Psoas muscle (tissue), 8 donors: Measurements from ENCODE around the gene TMEM185B. TPM values are rescaled to one million over a fixed set of nuclear protein-coding genes. Genes with fewer than 3 reads are reported as not detected.
A peak's percentile ranks its signal among the peaks of the same experiment; 100 is the strongest.

Experiments used
- ATAC-seq, 4 donors: fragments of 200-7000 bp; cut with Tn5 transposase; one replicate each; pipeline ENCODE4 v1.9.1; 2020; ENCODE audit warnings: moderate library complexity in 3 of 4, mild to moderate bottlenecking in 2 of 4
- DNase-seq, 2 donors: peaks; one replicate each; pipeline ENCODE4 v3.0.0-alpha.2; 2020
- H3K27ac ChIP-seq: fragments of 200-600 bp; one replicate; pipeline ENCODE4 v1.8.0; 2022
- H3K27me3 ChIP-seq, 3 donors: fragments of 200-600 bp in 1 of 3; one replicate each; pipeline versions ENCODE4 v1.6.1 to v1.8.0; 2013 to 2022; ENCODE audit warnings: low read length in 2 of 3, mild to moderate bottlenecking in 2 of 3, moderate library complexity in 1 of 3; ENCODE audit not compliant: insufficient read depth in 3 of 3
- H3K36me3 ChIP-seq, 2 donors: fragments of 200-600 bp in 1 of 2; one replicate each; pipeline versions ENCODE4 v1.6.1 to v1.8.0; 2013 to 2022; ENCODE audit warnings: low read depth in 1 of 2, mild to moderate bottlenecking in 1 of 2, moderate library complexity in 1 of 2; ENCODE audit not compliant: insufficient read depth in 1 of 2
- H3K4me1 ChIP-seq: fragments of 200-600 bp; one replicate; pipeline ENCODE4 v1.8.0; 2022
- H3K4me3 ChIP-seq: fragments of 200-600 bp; one replicate; pipeline ENCODE4 v1.8.0; 2022; ENCODE audit warnings: mild to moderate bottlenecking
- H3K9me3 ChIP-seq: fragments of 200-600 bp; one replicate; pipeline ENCODE4 v1.8.0; 2022
- CTCF ChIP-seq: fragments of 200-600 bp; IDR thresholded peaks from one replicate; pipeline ENCODE4 v1.8.0; 2022; ENCODE audit warnings: antibody characterized with exemption
- WGBS, 3 donors: extraction: QIAGEN DNeasy Blood & Tissue Kit; methylation state at CpG; one replicate each; pipeline versions ENCODE4 v1.1.6 to v1.1.7; 2013; 5-methylcytosine and 5-hydroxymethylcytosine counted together
- intact Hi-C, 2 donors: fragments of 100-400 bp; cut with DNase I; formaldehyde crosslinking; loops; one replicate each; pipeline versions ENCODE4 v1.11.0 to v1.14.2; 2022
- polyA plus RNA-seq, 3 donors: library from polyadenylated mRNA; stranded (reverse); fragments of 200-250 nt; gene quantifications; one replicate each; pipeline ENCODE4 v1.2.3, GENCODE V29; 2013
- total RNA-seq, 4 donors: library from RNA; stranded (reverse); fragmentation: NEBNext Ultra II Directional in 2 of 4; extraction: Animal tissue kit (Norgen Biotek cat#: 25700) in 2 of 4; gene quantifications; one replicate each; pipeline versions ENCODE4 v1.2.1 to v1.2.4, GENCODE V29; 2021 to 2023
- donor health status: healthy with polysubstance abuse.
- donor health status: DM: no; HTN: no; CAD: no; lungs with moderate emphysema.
- donor health status: Bipolar disorder and iron deficiency.
- donor health status: healthy.
- donor health status: DM: yes; HTN: yes; CAD: no.
- donor health status: DM: no; HTN: no; CAD: no.
- donor health status: DM: no; HTN: no; CAD: no.
- donor health status: DM: yes; HTN: yes; CAD: no.

Gene TMEM185B
- total and polyA plus RNA-seq, 7 donors, result 10.4 to 28.1 (median 15.3) TPM

DNA sequence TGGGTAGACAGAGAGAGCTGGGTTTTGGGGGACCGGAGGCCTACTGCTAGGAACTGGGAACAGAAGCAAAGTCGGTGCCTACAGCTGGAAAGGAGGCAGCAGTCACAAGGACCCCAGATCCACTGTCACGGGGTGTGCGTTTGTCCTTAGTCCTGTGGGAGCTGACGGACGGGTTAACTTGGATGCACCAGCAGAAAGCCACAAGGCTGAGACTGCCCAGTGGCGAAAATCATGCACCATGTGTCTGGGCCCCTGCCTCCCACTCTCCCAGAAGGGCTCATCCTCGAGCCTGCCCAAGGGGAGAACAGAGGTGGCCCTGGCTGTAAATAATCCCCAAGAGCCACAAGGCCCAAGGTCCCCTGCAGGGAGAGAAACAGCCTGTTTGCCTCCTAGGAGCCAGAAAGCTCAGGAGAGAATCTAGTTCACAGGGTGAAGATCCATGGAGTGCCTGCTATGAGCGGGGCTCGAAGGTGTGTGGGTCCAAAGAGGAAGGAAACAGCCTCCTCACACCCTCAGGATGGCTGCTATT lies 17.8 kb upstream of the TMEM185B start:
- intact Hi-C loops, result no loop called here
- WGBS, 3 donors, result 79 to 85% (median 80%) methylated on average over 10 of the region's 10 CpGs
- DNase-seq (no peak), ATAC-seq (no peak)
- Histone ChIP-seq H3K27ac (peak overlapping the region; percentile 4), H3K27me3 (peaks cover 0 to 2% (median 0%) of the 10 kb centered on the region in 3 donors), H3K4me3 (no peak overlapping the region), H3K4me1 (peaks cover 11% of the 10 kb centered on the region), H3K9me3 (no peaks in the 10 kb centered on the region), H3K36me3 (no peaks in the 10 kb centered on the region)
- no peak for TF ChIP-seq CTCF

GRCh38 chr2:120239488-120240287 lies 16.5 kb upstream of the TMEM185B start:
- DNase-seq (peak in 1 of 2 donors; percentile 52), ATAC-seq (peak; percentile 35 to 67 (median 42))
- Histone ChIP-seq H3K27ac (no peak overlapping the region), H3K36me3 (no peaks in the 10 kb centered on the region), H3K4me1 (no peaks in the 10 kb centered on the region), H3K9me3 (no peaks in the 10 kb centered on the region), H3K27me3 (peaks cover 0 to 2% (median 0%) of the 10 kb centered on the region in 3 donors), H3K4me3 (no peak overlapping the region)
- 38 to 41% (median 41%) methylated on average over 22 of the region's 22 CpGs for WGBS, 3 donors
- intact Hi-C loops, result no loop called here
- no peak for TF ChIP-seq CTCF

DNA sequence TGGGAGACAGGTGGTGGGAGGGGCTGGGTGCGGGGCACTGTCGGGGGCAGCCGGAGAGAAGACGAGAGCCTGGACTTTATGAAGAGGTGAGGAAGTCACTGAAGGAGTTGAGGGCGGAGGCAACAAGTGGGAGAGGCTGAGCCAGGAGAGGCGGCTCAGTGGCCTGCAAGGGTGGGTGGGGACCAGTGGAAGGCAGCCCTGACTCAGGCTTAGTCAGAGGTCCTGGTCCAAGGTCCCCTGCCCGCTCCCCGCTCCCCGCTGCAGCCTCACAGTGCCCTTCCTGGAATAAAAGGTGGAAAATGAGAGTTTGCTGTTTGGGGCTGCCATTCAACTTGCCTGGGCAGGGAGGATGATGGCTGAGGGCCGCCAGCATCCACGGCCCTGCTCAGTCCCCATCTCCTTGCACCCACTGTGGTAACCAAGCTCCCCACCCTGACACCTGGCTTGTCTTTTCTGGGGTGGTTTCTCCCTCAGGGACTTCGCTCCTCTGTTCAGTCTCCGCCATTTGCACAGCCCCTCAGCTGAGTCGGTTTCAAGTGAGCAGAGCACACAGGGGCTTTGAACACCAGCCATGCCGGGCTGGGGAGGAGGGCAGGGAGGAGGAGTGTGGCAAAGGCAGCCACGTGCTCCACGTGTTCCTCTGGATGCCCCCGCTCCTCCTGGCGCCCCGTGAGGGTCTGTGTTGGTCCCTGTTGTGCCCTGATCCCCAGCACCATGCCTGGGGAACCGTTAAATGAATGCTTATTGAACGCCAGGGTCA lies 15.7 kb upstream of the TMEM185B start:
- H3K9me3 ChIP-seq, result no peaks in the 10 kb centered on the region
- H3K4me1 ChIP-seq, result no peaks in the 10 kb centered on the region
- intact Hi-C loops, result no loop called here
- 67 to 77% (median 75%) methylated on average over 22 of the region's 22 CpGs for WGBS, 3 donors
- no peak overlapping the region for H3K4me3 ChIP-seq
- H3K36me3 ChIP-seq, result no peaks in the 10 kb centered on the region
- no peak for TF ChIP-seq CTCF
- DNase-seq (peak in 1 of 2 donors; percentile 63), ATAC-seq (peak; percentile 30 to 57 (median 48))
- peaks cover 0 to 2% (median 0%) of the 10 kb centered on the region in 3 donors for H3K27me3 ChIP-seq
- no peak overlapping the region for H3K27ac ChIP-seq

- no peak for DNase-seq
- WGBS, 3 donors, result 72 to 76% (median 75%) methylated on average over 10 of the region's 10 CpGs
- H3K27me3 ChIP-seq, result peaks cover 0 to 2% (median 0%) of the 10 kb centered on the region in 3 donors
Observed at GRCh38 chr2:120237491-120237902, 14.3 kb upstream of the TMEM185B start.

More at GRCh38 chr2:120237491-120237902, 14.3 kb upstream of the TMEM185B start:
- Histone ChIP-seq H3K4me1 (peaks cover 7% of the 10 kb centered on the region), H3K27ac (no peak overlapping the region), H3K9me3 (no peaks in the 10 kb centered on the region), H3K4me3 (no peak overlapping the region), H3K36me3 (no peaks in the 10 kb centered on the region)
- intact Hi-C loops, result no loop called here
- ATAC-seq, result no peak
- TF ChIP-seq CTCF, result no peak
